A549 (cell line): ENCODE data around the gene GPR22. TPM values are rescaled to one million over a fixed set of nuclear protein-coding genes. Genes with fewer than 3 reads are reported as not detected.

Experiments used
- ATAC-seq, 2 experiments: fragments of 200-7000 bp in 1 of 2; fragments of >200 bp in 1 of 2; cut with Nextera tagmentation in 1 of 2; cut with Tn5 transposase in 1 of 2; 3 replicates each; pipeline versions ENCODE4 v1.8.0 to v1.9.1; 2018 to 2020; ENCODE audit warnings: mild to moderate bottlenecking in 1 of 2, moderate library complexity in 1 of 2
- CTCF ChIA-PET: fragments of 300-600 bp; sonication (Branson Sonifier 250); formaldehyde crosslinking; extraction: SDS; loops from one replicate; lab custom pipeline; 2021; ENCODE audit warnings: antibody characterized with exemption, inconsistent platforms; lab: Yijun Ruan, JAX
- POLR2A ChIA-PET: fragments of 350-600 bp; formaldehyde crosslinking; extraction: SDS; loops from one replicate; lab custom pipeline; 2021; ENCODE audit warnings: antibody characterized with exemption, inconsistent platforms; lab: Yijun Ruan, JAX
- DNase-seq, 2 experiments: peaks; one replicate each; pipeline versions ENCODE4 v3.0.0 to v3.0.0-alpha.2; 2011 to 2016; ENCODE audit warnings: low read depth in 1 of 2, low spot score in 1 of 2
- FAIRE-seq: peaks from 2 replicates; lab custom pipeline; 2011; peaks lifted over from hg19 to GRCh38; lab: Jason Lieb, UNC
- H3K27ac ChIP-seq, 2 experiments: fragments of >200 bp; sonication (Bioruptor Twin); formaldehyde crosslinking; 3 replicates each; pipeline ENCODE4 v1.5.1; 2016 to 2017
- H3K4me1 ChIP-seq: fragments of >200 bp; sonication (Bioruptor Twin); formaldehyde crosslinking; 3 replicates; pipeline ENCODE4 v1.6.1; 2016
- H3K4me2 ChIP-seq: fragments of >200 bp; sonication (Bioruptor Twin); formaldehyde crosslinking; 3 replicates; pipeline ENCODE4 v1.6.1; 2016
- H3K4me3 ChIP-seq: fragments of >200 bp; sonication (Bioruptor Twin); formaldehyde crosslinking; 3 replicates; pipeline ENCODE4 v1.5.1; 2016
- H3K9me3 ChIP-seq: fragments of >200 bp; sonication (Bioruptor Twin); formaldehyde crosslinking; 3 replicates; pipeline ENCODE4 v1.6.1; 2016
- CBX8 ChIP-seq: fragments of 200-600 bp; sonication (generic); IDR thresholded peaks from 2 replicates; pipeline ENCODE4 v1.6.1; 2016
- CHD4 ChIP-seq: fragments of 200-600 bp; sonication (generic); IDR thresholded peaks from 2 replicates; pipeline ENCODE4 v1.6.1; 2016; ENCODE audit warnings: antibody characterized with exemption, mild to moderate bottlenecking, borderline replicate concordance
- EHMT2 ChIP-seq: fragments of 200-600 bp; sonication (generic); IDR thresholded peaks from 2 replicates; pipeline ENCODE4 v1.6.1; 2016; ENCODE audit warnings: antibody characterized with exemption, low read depth, mild to moderate bottlenecking, moderate library complexity
- EP300 ChIP-seq, 2 experiments: fragments of >200 bp; sonication (Bioruptor Twin); formaldehyde crosslinking; IDR thresholded peaks; 2 replicates in 1 of 2; 3 replicates in 1 of 2; pipeline ENCODE4 v1.6.1; 2016 to 2017
- FOXS1 ChIP-seq: fragments of 250-450 bp; sonication (Bioruptor Pico); IDR thresholded peaks from 2 replicates; pipeline ENCODE4 v1.5.0; 2020; ENCODE audit warnings: mild to moderate bottlenecking, moderate library complexity
- HDAC2 ChIP-seq: fragments of 200-600 bp; sonication (generic); IDR thresholded peaks from 2 replicates; pipeline ENCODE4 v1.6.1; 2016
- HEYL ChIP-seq: fragments of 250-450 bp; sonication (Bioruptor Pico); IDR thresholded peaks from 2 replicates; pipeline ENCODE4 v1.8.0; 2021; ENCODE audit warnings: mild to moderate bottlenecking, moderate library complexity
- HOXA7 ChIP-seq: fragments of 250-450 bp; sonication (Bioruptor Pico); IDR thresholded peaks from 2 replicates; pipeline ENCODE4 v1.5.0; 2020; ENCODE audit warnings: mild to moderate bottlenecking, moderate library complexity
- JUN ChIP-seq, 2 experiments: fragments of >200 bp; sonication (Bioruptor Twin); formaldehyde crosslinking; IDR thresholded peaks; 2 replicates in 1 of 2; 3 replicates in 1 of 2; pipeline ENCODE4 v1.6.1; 2016 to 2017
- KDM5A ChIP-seq: fragments of 200-600 bp; sonication (generic); IDR thresholded peaks from 2 replicates; pipeline ENCODE4 v1.6.1; 2016; ENCODE audit warnings: antibody characterized with exemption, mild to moderate bottlenecking
- MAFK ChIP-seq: fragments of 450-650 bp; IDR thresholded peaks from 2 replicates; pipeline ENCODE4 v1.6.1; 2014; ENCODE audit not compliant: partially characterized antibody
- NPAS2 ChIP-seq: fragments of 250-450 bp; sonication (Bioruptor Pico); IDR thresholded peaks from 2 replicates; pipeline ENCODE4 v1.8.0; 2022; ENCODE audit warnings: mild to moderate bottlenecking, moderate library complexity, borderline replicate concordance
- NR3C1 ChIP-seq: fragments of >200 bp; sonication (Bioruptor Twin); formaldehyde crosslinking; IDR thresholded peaks from 3 replicates; pipeline ENCODE4 v1.6.1; 2017
- POLR2A ChIP-seq: IDR thresholded peaks from 2 replicates; pipeline ENCODE4 v1.6.1; 2012; ENCODE audit warnings: mild to moderate bottlenecking, low read length
- POLR2AphosphoS2 ChIP-seq: conservative IDR thresholded peaks from 2 replicates; pipeline ENCODE4 v1.6.1; 2012; ENCODE audit warnings: low read length, improper control_type of control experiment, inconsistent platforms
- RAD21 ChIP-seq, 2 experiments: fragments of >200 bp in 1 of 2; sonication (Bioruptor Twin) in 1 of 2; formaldehyde crosslinking in 1 of 2; IDR thresholded peaks in 1 of 2; conservative IDR thresholded peaks in 1 of 2; 2 replicates in 1 of 2; 3 replicates in 1 of 2; pipeline ENCODE4 v1.6.1; 2012 to 2018; ENCODE audit warnings: inconsistent platforms in 1 of 2
- SMC3 ChIP-seq: fragments of >200 bp; sonication (Bioruptor Twin); formaldehyde crosslinking; IDR thresholded peaks from 3 replicates; pipeline ENCODE4 v1.6.1; 2018; ENCODE audit warnings: inconsistent platforms
- TP53 ChIP-seq: fragments of 250-450 bp; sonication (Bioruptor Pico); IDR thresholded peaks from 2 replicates; pipeline ENCODE4 v1.5.0; 2021; ENCODE audit warnings: mild to moderate bottlenecking, moderate library complexity
- ZFP36 ChIP-seq: fragments of 450-650 bp; IDR thresholded peaks from 2 replicates; pipeline ENCODE4 v1.6.1; 2014; ENCODE audit warnings: borderline replicate concordance; ENCODE audit not compliant: partially characterized antibody
- WGBS: methylation state at CpG from one replicate; pipeline ENCODE4 v1.1.6; 2017; ENCODE audit errors: missing lambda C conversion rate; 5-methylcytosine and 5-hydroxymethylcytosine counted together
- polyA plus RNA-seq, 4 experiments: library from polyadenylated mRNA; depleted of rRNA in 3 of 4; stranded (reverse); fragments of >200 nt; fragmentation: RNase III in 1 of 4; extraction: RNeasy Plus Mini Kit Qiagen cat#74134 plus additional on column Dnase treatment in 1 of 4; gene quantifications; 2 replicates in 3 of 4; 3 replicates in 1 of 4; pipeline ENCODE4 v1.2.3, GENCODE V29; 2011 to 2017
- TF ChIP-seq, protein P1 (sequence below): fragments of 450-650 bp; IDR thresholded peaks from 2 replicates; pipeline ENCODE4 v1.6.1; 2014; ENCODE audit warnings: antibody characterized with exemption
- TF ChIP-seq, protein P2 (sequence below): IDR thresholded peaks from 2 replicates; pipeline ENCODE4 v1.6.1; 2012
- TF ChIP-seq, protein P3 (sequence below): fragments of >200 bp; sonication (Bioruptor Twin); formaldehyde crosslinking; IDR thresholded peaks from 2 replicates; pipeline ENCODE4 v1.6.1; 2016
- TF ChIP-seq, protein P4 (sequence below): fragments of 150-350 bp; IDR thresholded peaks from 2 replicates; pipeline ENCODE4 v1.6.1; 2014; ENCODE audit warnings: low read depth, mild to moderate bottlenecking, low read length

Gene GPR22
- polyA plus RNA-seq, 2 of the 4 experiments (the other 2 are of a cell fraction): not detected

DNA sequence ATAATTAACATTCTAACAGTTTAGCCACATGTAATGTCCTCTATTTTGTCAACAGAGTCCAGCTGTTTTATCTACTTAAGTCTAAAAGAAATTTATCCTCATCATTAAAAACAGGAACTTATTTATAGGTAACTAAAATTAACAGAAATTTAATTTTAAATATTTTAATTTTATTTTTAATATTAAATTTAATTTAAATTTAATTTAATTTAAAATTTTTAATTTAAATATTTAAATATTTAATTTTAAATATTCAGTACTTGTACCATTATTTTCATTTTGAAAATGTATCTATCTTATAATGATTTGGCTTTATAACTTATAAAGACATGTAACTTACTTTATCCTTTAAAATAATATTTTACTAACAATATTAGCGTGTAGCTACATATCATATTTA, 1.0 kb upstream of the GPR22 start:
- CTCF ChIA-PET: interaction anchor here (1.2 kb wide), 1 partner anchor 257 kb away, joined by 3 read pairs; no protein-coding TSS in a partner anchor
- Histone ChIP-seq H3K4me3 (no peak overlapping the region), H3K4me1 (no peaks in the 10 kb centered on the region), H3K4me2 (no peak overlapping the region), H3K9me3 (no peaks in the 10 kb centered on the region), H3K27ac (no peak overlapping the region)
- no peak for DNase-seq
- POLR2A ChIA-PET: no interaction called here
- no peak for TF ChIP-seq EHMT2
- ATAC-seq: no peak
- WGBS: 79% methylated on average over 1 of the region's 1 CpG
- FAIRE-seq: no peak

DNA sequence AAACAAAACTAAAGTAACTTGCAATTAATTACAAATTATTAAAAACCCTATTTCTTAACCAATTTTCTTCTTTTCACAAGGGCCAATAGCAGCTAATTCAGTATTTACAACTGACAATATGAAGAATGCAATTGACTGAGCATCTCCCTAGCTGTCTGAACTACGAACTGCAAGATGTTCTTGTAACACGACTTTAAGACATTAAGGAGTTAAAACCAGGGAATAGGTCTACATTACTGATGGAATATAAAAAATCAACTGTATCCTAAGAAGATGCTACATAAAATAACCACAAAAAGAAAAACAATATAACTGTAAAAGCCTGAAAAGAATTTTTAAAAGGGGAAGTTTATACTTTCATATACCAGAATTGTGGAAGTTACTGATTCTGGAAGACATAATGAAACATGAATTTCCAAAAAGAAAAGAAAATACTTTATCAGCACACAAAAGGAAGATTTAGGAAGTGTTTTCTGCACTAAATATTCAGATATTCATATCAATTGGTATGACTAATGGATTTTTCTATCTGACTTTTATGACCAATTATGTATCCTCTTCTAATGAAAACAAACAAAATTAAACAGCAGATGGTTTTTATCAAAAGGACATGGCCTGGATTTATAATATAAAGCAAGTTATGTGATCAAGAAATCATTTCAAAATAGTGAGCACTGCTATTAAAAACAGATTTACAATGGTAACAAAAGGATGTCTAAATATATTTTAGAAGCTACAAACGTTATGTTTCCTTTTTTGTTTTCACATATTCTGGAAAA, 1.6 kb downstream of the GPR22 start:
- ChIA-PET POLR2A (no interaction called here), CTCF (interaction anchor here (1.5 kb wide), 1 partner anchor 8 kb away, joined by 6 read pairs; no protein-coding TSS in a partner anchor)
- ATAC-seq: no peak
- DNase-seq: no peak
- TF ChIP-seq CHD4: no peak
- TF ChIP-seq FOXS1 (CRISPR knock-in tag): no peak
- no peak for TF ChIP-seq CBX8
- TF ChIP-seq ZFP36: no peak
- TF ChIP-seq, protein P1, sequence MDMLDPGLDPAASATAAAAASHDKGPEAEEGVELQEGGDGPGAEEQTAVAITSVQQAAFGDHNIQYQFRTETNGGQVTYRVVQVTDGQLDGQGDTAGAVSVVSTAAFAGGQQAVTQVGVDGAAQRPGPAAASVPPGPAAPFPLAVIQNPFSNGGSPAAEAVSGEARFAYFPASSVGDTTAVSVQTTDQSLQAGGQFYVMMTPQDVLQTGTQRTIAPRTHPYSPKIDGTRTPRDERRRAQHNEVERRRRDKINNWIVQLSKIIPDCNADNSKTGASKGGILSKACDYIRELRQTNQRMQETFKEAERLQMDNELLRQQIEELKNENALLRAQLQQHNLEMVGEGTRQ: no peak
- no peak for TF ChIP-seq RAD21 (conservative IDR thresholded peaks at IDR 0.05 in 1 of 2, IDR thresholded peaks at IDR 0.05 in 1 of 2)
- no peak for TF ChIP-seq HEYL (CRISPR knock-in tag)
- TF ChIP-seq HDAC2: no peak
- TF ChIP-seq SMC3: no peak
- 71% methylated on average over 3 of the region's 3 CpGs for WGBS
- no peak overlapping the region for H3K4me2 ChIP-seq
- no peaks in the 10 kb centered on the region for H3K9me3 ChIP-seq
- H3K4me1 ChIP-seq: no peaks in the 10 kb centered on the region
- no peak overlapping the region for H3K4me3 ChIP-seq
- no peak for FAIRE-seq
- no peak overlapping the region for H3K27ac ChIP-seq

DNA sequence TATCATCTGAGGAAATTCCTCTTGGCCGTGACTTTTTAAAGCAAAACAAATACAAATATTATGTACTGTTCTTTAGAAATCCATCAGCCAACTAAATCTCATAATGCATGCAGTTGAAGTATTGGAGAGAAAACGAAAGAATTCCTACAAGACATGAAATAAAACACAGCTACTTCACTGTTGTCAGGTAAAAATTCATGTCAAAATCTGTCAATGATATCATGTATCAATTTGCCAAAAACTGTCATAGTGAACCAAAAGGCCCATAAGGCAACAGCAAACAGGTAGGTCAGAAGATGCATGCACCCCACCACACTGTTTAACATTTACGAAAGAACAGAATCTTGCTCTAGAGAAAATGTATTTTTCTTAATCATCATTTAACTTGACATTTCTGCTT, 2.3 kb downstream of the GPR22 start:
- FAIRE-seq (no peak), ATAC-seq (no peak), DNase-seq (no peak)
- ChIA-PET POLR2A (no interaction called here), CTCF (interaction anchor here (1.5 kb wide), 1 partner anchor 9 kb away, joined by 6 read pairs; no protein-coding TSS in a partner anchor)
- WGBS: 85% methylated on average over 3 of the region's 3 CpGs
- Histone ChIP-seq H3K4me3 (no peak overlapping the region), H3K9me3 (no peaks in the 10 kb centered on the region), H3K4me1 (no peaks in the 10 kb centered on the region), H3K4me2 (no peak overlapping the region), H3K27ac (no peak overlapping the region)
- TF ChIP-seq KDM5A: no peak
- no peak for TF ChIP-seq POLR2AphosphoS2
- no peak for TF ChIP-seq EP300 (IDR thresholded peaks at IDR 0.05)
- TF ChIP-seq, protein P2, sequence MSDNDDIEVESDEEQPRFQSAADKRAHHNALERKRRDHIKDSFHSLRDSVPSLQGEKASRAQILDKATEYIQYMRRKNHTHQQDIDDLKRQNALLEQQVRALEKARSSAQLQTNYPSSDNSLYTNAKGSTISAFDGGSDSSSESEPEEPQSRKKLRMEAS: no peak
- no peak for TF ChIP-seq HOXA7 (CRISPR knock-in tag)
- TF ChIP-seq, protein P3, sequence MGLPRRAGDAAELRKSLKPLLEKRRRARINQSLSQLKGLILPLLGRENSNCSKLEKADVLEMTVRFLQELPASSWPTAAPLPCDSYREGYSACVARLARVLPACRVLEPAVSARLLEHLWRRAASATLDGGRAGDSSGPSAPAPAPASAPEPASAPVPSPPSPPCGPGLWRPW: no peak
- no peak for TF ChIP-seq NPAS2 (CRISPR knock-in tag)
- TF ChIP-seq NR3C1: no peak
- no peak for TF ChIP-seq SMC3
- no peak for TF ChIP-seq JUN (IDR thresholded peaks at IDR 0.05)
- TF ChIP-seq MAFK: no peak
- TF ChIP-seq POLR2A: no peak
- TF ChIP-seq, protein P4, sequence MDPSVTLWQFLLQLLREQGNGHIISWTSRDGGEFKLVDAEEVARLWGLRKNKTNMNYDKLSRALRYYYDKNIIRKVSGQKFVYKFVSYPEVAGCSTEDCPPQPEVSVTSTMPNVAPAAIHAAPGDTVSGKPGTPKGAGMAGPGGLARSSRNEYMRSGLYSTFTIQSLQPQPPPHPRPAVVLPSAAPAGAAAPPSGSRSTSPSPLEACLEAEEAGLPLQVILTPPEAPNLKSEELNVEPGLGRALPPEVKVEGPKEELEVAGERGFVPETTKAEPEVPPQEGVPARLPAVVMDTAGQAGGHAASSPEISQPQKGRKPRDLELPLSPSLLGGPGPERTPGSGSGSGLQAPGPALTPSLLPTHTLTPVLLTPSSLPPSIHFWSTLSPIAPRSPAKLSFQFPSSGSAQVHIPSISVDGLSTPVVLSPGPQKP: no peak
- no peak for TF ChIP-seq TP53 (CRISPR knock-in tag)
- TF ChIP-seq ZFP36: no peak
